Calu3 (cell line): ENCODE data around the gene TMCO1. TPM values are rescaled to one million over a fixed set of nuclear protein-coding genes. Genes with fewer than 3 reads are reported as not detected.

ENCODE experiments used
- BruUV-seq: library from RNA; stranded (reverse); fragments of 400-500 nt; replicated peaks from 2 replicates; lab custom pipeline; 2021; lab: Mats Ljungman, UMichigan
- CTCF ChIA-PET: fragments of 300-600 bp; sonication (Branson Sonifier 250); formaldehyde crosslinking; loops from one replicate; lab custom pipeline; 2022; ENCODE audit warnings: antibody characterized with exemption; lab: Charles Lee
- DNase-seq: peaks from one replicate; pipeline ENCODE4 v3.0.0; 2022
- H3K27ac Mint-ChIP-seq: one replicate; pipeline ENCODE4 v1.8.0; 2022; ENCODE audit warnings: mixed read lengths; ENCODE audit not compliant: unreplicated experiment
- H3K27me3 Mint-ChIP-seq: one replicate; pipeline ENCODE4 v1.8.0; 2022; ENCODE audit warnings: mixed read lengths; ENCODE audit not compliant: unreplicated experiment
- H3K36me3 Mint-ChIP-seq: one replicate; pipeline ENCODE4 v1.8.0; 2022; ENCODE audit warnings: mild to moderate bottlenecking, moderate library complexity, mixed read lengths; ENCODE audit not compliant: insufficient read depth, unreplicated experiment
- H3K4me1 Mint-ChIP-seq: one replicate; pipeline ENCODE4 v1.8.0; 2022; ENCODE audit warnings: mild to moderate bottlenecking, low read depth, mixed read lengths; ENCODE audit not compliant: unreplicated experiment
- H3K4me3 Mint-ChIP-seq: one replicate; pipeline ENCODE4 v1.8.0; 2022; ENCODE audit warnings: mild to moderate bottlenecking, low read depth, moderate library complexity, mixed read lengths; ENCODE audit not compliant: unreplicated experiment
- H3K9me3 Mint-ChIP-seq: one replicate; pipeline ENCODE4 v1.8.0; 2022; ENCODE audit warnings: low read depth, mixed read lengths; ENCODE audit not compliant: unreplicated experiment
- intact Hi-C: fragments of 100-400 bp; cut with micrococcal nuclease; formaldehyde crosslinking; loops from one replicate; pipeline ENCODE4 v1.10.0; 2022; ENCODE audit not compliant: unreplicated experiment
- total RNA-seq: library from RNA; stranded (reverse); gene quantifications from 2 replicates; pipeline ENCODE4 v1.2.3, GENCODE V29; 2022
- TF ChIP-seq, protein P1 (sequence below): fragments of 200-600 bp; IDR thresholded peaks from one replicate; pipeline ENCODE4 v1.8.0; 2022; ENCODE audit warnings: antibody characterized with exemption; ENCODE audit not compliant: unreplicated experiment

Gene TMCO1
- total RNA-seq, 1 experiment from 2014 or later = 157 TPM

DNA sequence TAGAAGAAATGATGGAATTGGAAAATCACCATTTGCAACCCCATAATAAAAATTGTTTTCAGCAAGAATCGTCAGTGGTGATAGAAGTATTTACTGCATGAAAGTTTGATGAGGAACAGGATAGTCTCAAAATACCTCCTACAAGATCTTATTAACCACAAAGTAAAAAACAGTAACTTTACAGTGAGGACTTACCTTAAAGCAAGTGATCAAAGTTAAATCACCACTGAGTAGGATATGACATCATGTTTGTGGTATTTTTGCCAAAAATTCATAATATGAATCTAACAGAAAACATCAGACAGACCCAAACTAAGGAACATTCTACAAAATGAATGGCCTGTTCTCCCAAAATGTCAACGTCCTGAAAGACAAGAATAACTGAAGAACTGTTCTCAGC is 90.2 kb downstream of the TMCO1 start:
- CTCF ChIA-PET = interaction anchor here (1.2 kb wide), 1 partner anchor 79 kb away, joined by 3 read pairs; no protein-coding TSS in a partner anchor
- no peak overlapping the region for H3K27ac Mint-ChIP-seq
- peaks cover 11% of the 10 kb centered on the region for H3K36me3 Mint-ChIP-seq
- H3K4me1 Mint-ChIP-seq = no peaks in the 10 kb centered on the region
- no peak overlapping the region for H3K4me3 Mint-ChIP-seq
- no peaks in the 10 kb centered on the region for H3K27me3 Mint-ChIP-seq
- intact Hi-C loops = loop anchor here (5.0 kb wide), 1 partner anchor 76 kb away; no protein-coding TSS in a partner anchor
- H3K9me3 Mint-ChIP-seq = no peaks in the 10 kb centered on the region
- no peak for DNase-seq
- BruUV-seq = no TSS peak
- TF ChIP-seq, protein P1, sequence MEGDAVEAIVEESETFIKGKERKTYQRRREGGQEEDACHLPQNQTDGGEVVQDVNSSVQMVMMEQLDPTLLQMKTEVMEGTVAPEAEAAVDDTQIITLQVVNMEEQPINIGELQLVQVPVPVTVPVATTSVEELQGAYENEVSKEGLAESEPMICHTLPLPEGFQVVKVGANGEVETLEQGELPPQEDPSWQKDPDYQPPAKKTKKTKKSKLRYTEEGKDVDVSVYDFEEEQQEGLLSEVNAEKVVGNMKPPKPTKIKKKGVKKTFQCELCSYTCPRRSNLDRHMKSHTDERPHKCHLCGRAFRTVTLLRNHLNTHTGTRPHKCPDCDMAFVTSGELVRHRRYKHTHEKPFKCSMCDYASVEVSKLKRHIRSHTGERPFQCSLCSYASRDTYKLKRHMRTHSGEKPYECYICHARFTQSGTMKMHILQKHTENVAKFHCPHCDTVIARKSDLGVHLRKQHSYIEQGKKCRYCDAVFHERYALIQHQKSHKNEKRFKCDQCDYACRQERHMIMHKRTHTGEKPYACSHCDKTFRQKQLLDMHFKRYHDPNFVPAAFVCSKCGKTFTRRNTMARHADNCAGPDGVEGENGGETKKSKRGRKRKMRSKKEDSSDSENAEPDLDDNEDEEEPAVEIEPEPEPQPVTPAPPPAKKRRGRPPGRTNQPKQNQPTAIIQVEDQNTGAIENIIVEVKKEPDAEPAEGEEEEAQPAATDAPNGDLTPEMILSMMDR = no peak

Other genes starting within 250 kb of the TMCO1 start
- gene LRRC52, start 224.9 kb downstream of the TMCO1 start, total RNA-seq = not detected in 2 replicates
- 136 and 139 TPM in 2 replicates for gene MGST3, start 137.6 kb downstream of the TMCO1 start, total RNA-seq
- 54.6 and 57.0 TPM in 2 replicates for gene ALDH9A1, start 70.3 kb downstream of the TMCO1 start, total RNA-seq
- 106 and 109 TPM in 2 replicates for gene UCK2, start 58.7 kb upstream of the TMCO1 start, total RNA-seq